Stimulated activated CD4-positive, alpha-beta T cell treated with anti-CD3 and anti-CD28 coated beads, Interleukin-1b, Interleukin-23, amount 100 ng/mL, for 4 hours (primary cell): ENCODE data around the gene CHN2.

ENCODE experiments used
- DNase-seq, 2 donors: peaks; one replicate each; pipeline ENCODE4 v3.0.0-alpha.2; 2020; ENCODE audit warnings: low read depth in 2 of 2

Gene CHN2

DNA sequence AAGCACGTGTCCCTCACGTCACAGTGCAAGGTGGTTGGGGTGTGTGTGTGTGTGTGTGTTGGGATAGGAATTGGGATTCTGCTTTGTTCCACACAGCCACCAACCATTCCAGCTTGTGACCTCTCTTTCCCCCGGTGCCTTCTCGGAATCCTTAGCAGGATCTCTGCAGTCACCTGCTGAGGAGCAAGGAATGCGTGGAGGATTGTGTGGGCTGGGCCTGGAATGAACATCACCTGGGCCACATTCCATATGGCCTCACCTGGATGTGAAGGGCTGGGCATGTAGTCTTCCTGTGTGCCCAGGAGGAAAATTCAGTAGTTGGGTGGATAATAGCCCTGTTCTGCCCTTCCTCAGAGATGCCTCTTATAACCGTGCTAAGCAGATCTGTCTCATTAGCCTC is 113.8 kb downstream of the CHN2 start:
- no peak for DNase-seq

- DNase-seq = no peak
These were observed 114.7 kb downstream of the CHN2 start for GRCh38 chr7:29309041-29309854.

DNA sequence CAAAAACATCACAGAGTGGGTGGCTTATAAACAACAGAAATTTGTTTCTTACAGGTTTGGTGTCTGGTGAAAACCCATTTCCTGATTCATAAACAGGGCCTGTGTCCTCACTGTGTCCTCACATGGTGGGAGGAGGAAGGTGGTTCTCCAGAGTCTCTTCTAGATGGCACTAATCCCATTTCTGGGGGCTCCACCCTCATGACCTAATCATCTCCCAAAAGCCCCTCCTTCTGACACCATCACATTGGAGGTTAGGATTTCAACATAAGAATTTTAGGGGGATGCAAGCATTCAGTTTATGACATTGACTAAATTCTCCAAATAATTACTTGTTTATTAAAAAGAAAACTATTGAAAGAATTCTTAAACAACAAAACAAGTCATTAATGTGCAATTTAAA is 116.0 kb downstream of the CHN2 start:
- no peak for DNase-seq

GRCh38 chr7:29311314-29311713 is 116.7 kb downstream of the CHN2 start:
- no peak for DNase-seq

DNA sequence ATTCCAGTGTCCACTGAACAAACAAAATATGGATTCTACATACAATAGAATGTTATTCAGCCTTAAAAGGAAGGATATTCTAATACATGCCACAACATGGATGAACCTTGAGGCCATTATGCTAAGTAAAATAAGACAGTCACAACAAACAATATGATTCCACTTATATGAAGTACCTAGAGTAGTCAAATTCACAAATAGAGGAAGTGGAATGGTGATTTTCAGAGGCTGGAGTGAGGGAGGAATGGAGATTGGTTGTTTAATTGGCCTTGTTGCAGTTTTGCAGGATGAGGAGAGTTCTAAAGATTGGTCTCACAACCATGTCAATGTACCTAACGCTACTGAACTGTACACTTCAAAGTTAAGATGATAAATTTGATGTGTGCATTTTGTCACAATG is 119.6 kb downstream of the CHN2 start:
- no peak for DNase-seq

DNA sequence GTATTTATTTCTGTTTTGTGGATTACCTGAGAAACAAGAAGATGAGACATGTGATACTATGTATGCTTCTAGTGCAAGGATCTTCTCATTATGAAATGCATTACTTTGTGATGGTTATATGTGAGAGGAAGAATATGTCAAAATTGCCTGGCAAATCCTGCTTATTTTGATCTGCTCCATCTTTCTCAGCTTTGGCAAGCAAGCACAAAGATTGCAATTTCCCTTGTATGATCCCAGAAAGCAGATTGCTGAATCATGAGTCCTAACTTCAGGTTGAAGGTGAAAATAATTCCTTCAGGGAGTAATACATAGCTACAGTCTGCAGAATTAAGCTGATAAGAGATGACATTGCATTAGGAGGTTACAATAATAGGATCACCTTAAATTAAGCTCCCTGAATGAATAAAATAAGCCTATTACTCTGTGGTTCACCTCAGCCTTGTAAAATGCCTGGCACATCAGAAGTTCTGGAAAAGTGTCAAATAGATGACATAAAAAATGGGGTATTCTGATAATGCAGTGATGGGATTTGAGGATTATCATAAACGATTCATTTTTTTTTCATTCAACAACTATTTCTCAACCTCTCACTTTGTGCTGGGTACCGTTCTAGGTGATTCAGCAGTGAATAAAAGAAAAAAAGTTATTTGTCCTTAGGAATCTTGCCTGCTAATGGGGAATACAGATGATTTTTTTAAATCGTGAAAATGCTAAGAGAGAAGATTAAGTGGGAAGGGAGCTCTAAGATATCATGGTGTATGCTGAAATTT is 120.7 kb downstream of the CHN2 start:
- DNase-seq = no peak

GRCh38 chr7:29315892-29316270 is 121.3 kb downstream of the CHN2 start:
- no peak for DNase-seq

GRCh38 chr7:29316926-29317325 is 122.4 kb downstream of the CHN2 start:
- DNase-seq = no peak

GRCh38 chr7:29318853-29319718 is 124.5 kb downstream of the CHN2 start:
- no peak for DNase-seq

GRCh38 chr7:29319719-29320521 is 125.3 kb downstream of the CHN2 start:
- DNase-seq = no peak

- DNase-seq = no peak
These were observed 126.0 kb downstream of the CHN2 start for GRCh38 chr7:29320577-29320976.

DNA sequence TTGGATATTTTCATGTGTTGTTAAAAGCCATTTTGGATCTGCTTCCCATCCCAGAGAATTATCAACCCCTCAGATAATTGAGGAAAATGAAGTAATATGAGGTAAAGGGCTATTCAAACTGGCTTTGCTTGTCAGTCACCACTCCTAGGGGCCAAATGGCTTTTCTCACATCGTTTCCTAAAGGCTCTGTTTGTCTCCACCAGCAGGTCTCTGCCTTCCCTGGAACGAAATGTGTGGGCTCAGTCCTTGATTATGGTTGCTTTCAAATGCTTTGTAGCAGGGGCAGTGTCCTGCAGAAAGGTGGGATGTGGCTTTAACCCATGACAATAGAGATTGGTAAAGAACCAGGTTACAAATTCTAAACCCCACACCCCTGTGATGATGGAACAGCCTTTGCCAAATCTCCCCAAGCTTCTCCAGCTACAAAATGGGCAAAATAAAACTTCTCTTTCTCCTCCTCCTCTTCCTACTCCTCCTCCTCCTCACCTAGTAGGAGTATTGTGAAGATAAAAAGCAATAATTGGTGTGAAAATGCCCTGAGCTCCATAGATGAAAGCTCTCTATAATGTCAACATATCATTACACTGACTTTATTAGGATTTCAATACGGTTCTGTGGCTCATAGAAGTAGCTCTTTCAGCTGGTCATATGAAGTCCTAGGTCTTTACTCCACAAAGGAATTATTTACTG is 127.6 kb downstream of the CHN2 start:
- no peak for DNase-seq

- no peak for DNase-seq
These were observed 130.9 kb downstream of the CHN2 start for GRCh38 chr7:29325476-29325875.

GRCh38 chr7:29326864-29327263 is 132.3 kb downstream of the CHN2 start:
- no peak for DNase-seq

DNA sequence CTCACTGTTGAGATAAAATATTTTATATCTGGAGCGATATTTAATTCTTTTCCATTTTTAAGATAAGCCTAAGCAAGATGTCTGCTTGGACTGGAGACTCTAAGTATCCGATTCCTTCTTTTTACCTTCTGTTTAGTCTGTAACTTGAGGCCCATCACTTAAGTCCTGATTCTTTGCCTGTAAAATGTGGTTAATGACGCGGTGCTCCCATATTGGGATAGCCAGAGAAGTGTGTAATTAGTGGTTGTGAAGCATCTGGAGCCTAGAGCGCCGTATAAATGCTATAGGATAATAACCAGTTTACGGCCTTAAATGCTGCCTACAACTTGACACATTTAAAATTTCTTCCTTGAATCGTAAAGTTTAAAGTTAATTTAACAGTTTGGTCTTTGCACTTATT is 132.9 kb downstream of the CHN2 start:
- no peak for DNase-seq

DNA sequence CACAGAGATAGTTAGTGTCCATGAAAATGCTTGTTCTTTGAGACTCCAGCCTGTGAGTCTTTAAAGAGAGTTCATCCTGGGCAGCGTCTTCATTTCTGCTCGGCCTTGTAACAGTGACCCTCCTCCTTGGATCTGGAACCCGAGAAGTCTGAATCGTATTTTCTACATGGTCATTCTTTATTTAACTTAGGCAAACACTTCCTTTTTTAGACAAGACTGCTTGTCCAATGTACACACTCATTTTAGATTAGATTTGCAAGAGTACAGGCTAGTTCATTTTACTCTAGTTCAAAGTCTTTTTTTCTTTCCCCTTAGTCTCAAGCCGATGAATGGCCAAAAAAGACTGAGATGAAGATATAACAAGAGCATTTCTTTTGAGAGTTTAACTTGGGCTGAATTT is 133.5 kb downstream of the CHN2 start:
- no peak for DNase-seq

- no peak for DNase-seq
These were observed 134.2 kb downstream of the CHN2 start for GRCh38 chr7:29328811-29329210.

- DNase-seq = no peak
These were observed 135.1 kb downstream of the CHN2 start for GRCh38 chr7:29329686-29330085.

DNA sequence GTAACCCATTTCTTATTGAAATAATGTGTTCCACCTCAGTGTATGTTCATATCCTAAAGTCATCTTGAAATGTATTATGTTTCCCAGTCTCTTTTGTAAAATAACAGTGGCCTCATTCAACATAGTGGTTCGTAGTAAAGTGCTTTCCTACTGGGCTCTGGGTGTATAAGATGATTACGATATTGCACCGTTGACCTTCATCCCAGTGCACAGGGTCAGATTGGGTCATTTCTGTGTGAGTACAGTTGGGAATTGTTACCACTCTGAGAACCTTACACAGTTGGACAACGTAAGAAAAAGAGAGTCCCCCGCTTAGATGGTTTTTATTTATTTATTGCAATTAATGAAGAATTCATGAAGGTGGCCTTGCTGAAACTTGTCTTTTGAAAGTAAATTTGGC is 135.6 kb downstream of the CHN2 start:
- no peak for DNase-seq

DNA sequence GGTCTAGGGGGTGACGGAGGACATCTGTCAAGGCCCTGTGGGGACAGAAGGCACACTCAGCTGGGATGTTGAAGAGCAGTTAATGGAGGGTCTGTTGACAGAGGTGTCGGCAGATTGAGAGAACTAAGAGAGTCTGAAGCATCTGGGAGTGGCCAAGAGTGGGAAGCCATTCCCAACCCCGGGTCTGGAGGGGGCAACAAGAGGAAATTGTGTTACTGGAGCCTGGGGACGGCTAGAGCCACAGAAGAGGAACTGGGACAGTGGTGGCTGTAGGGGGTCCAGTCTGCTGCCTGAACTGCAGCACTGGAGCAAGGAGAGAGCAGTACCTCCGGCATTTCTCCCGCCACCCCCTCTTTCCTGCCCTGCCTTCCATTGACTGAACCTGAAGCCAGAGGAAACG is 136.6 kb downstream of the CHN2 start:
- no peak for DNase-seq
